IMR-90 (cell line): ENCODE measurements around the gene KY.

Experiments used
- CTCF ChIP-seq: conservative IDR thresholded peaks from 2 replicates; pipeline ENCODE4 v1.5.1; 2012; ENCODE audit warnings: mild to moderate bottlenecking, low read depth, low read length, improper control_type of control experiment
- MAFK ChIP-seq: IDR thresholded peaks from 2 replicates; pipeline ENCODE4 v1.6.1; 2012; ENCODE audit warnings: low read depth, low read length, improper control_type of control experiment
- MAZ ChIP-seq: IDR thresholded peaks from 2 replicates; pipeline ENCODE4 v1.6.1; 2012; ENCODE audit warnings: low read depth, mild to moderate bottlenecking, low read length, improper control_type of control experiment, moderate library complexity, borderline replicate concordance
- NFE2L2 ChIP-seq: fragments of 150-350 bp; IDR thresholded peaks from 2 replicates; pipeline ENCODE4 v1.6.1; 2016; ENCODE audit warnings: low read depth, mild to moderate bottlenecking, low read length
- POLR2A ChIP-seq: IDR thresholded peaks from 2 replicates; pipeline ENCODE4 v1.6.1; 2012; ENCODE audit warnings: mild to moderate bottlenecking, low read depth, low read length
- RAD21 ChIP-seq: IDR thresholded peaks from 2 replicates; pipeline ENCODE4 v1.6.1; 2012; ENCODE audit warnings: low read length, improper control_type of control experiment
- RCOR1 ChIP-seq: IDR thresholded peaks from 2 replicates; pipeline ENCODE4 v1.6.1; 2012; ENCODE audit warnings: mild to moderate bottlenecking, low read length, improper control_type of control experiment; ENCODE audit not compliant: insufficient replicate concordance
- RFX5 ChIP-seq: IDR thresholded peaks from 2 replicates; pipeline ENCODE4 v1.8.0; 2012; ENCODE audit warnings: low read depth, mild to moderate bottlenecking, low read length, moderate library complexity

- no peak for TF ChIP-seq CTCF
- TF ChIP-seq POLR2A: no peak
- TF ChIP-seq MAZ: no peak
- TF ChIP-seq RAD21: no peak
- no peak for TF ChIP-seq MAFK
- no peak for TF ChIP-seq RFX5
- TF ChIP-seq RCOR1: no peak
- no peak for TF ChIP-seq NFE2L2
Observed at GRCh38 chr3:134677987-134678308, 27.1 kb upstream of the KY start.
